ENCODE measurements around the gene CH25H. TPM values are rescaled to one million over a fixed set of nuclear protein-coding genes. Genes with fewer than 3 reads are reported as not detected.
"Not testable (repeated sequence)": the region's sequence is repeated elsewhere in the genome, so short reads cannot be mapped to it uniquely, and the experiment has no call there.

CH25H gene, protein sequence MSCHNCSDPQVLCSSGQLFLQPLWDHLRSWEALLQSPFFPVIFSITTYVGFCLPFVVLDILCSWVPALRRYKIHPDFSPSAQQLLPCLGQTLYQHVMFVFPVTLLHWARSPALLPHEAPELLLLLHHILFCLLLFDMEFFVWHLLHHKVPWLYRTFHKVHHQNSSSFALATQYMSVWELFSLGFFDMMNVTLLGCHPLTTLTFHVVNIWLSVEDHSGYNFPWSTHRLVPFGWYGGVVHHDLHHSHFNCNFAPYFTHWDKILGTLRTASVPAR
- 1 to 10 TPM in 1 of 2 donors, under 1 TPM in 1; 0.98 to 1.8 TPM for total RNA-seq

DNA sequence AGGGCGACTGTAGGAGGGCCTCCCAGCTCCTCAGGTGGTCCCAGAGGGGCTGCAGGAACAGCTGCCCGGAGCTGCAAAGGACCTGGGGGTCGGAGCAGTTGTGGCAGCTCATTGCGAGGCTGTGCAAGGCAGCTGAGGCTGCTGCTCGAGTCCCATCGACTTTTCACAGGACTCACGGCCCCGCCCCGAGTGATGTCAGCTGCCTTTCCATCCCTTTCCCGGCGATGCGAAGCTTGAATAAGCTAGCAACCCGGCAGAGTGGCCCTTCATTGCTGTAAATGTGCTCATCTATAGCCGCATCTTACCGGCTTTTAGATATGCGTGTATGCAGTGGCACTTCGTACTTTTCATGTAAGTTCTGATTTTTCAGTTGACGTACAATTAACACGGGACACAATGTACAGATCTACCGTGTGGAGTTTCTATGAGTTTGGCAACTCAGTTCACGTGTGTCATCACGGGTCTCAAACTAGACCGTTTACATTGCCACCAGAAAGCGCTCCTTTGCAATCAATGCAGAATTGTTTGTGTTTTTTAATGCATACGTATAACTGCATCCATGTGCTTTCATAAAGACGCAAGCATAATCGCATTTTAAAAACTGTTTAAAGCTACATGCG is at the start of gene CH25H:
Gene CH25H, minus strand, starts transcription at position 137 of the 620 bp plus-strand sequence. Its CDS starts 25 bp downstream, at position 112.
- TF ChIP-seq, protein P1, sequence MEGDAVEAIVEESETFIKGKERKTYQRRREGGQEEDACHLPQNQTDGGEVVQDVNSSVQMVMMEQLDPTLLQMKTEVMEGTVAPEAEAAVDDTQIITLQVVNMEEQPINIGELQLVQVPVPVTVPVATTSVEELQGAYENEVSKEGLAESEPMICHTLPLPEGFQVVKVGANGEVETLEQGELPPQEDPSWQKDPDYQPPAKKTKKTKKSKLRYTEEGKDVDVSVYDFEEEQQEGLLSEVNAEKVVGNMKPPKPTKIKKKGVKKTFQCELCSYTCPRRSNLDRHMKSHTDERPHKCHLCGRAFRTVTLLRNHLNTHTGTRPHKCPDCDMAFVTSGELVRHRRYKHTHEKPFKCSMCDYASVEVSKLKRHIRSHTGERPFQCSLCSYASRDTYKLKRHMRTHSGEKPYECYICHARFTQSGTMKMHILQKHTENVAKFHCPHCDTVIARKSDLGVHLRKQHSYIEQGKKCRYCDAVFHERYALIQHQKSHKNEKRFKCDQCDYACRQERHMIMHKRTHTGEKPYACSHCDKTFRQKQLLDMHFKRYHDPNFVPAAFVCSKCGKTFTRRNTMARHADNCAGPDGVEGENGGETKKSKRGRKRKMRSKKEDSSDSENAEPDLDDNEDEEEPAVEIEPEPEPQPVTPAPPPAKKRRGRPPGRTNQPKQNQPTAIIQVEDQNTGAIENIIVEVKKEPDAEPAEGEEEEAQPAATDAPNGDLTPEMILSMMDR (IDR thresholded peaks at IDR 0.05) = no peak
- Histone ChIP-seq H3K27me3 (no peaks in the 10 kb centered on the region), H3K4me1 (peaks cover 0 to 17% of the 10 kb centered on the region in 2 donors), H3K27ac (peak within 1 kb of the TSS; percentile 63 to 73), H3K9me3 (no peaks in the 10 kb centered on the region), H3K36me3 (no peaks in the 10 kb centered on the region), H3K4me3 (peak within 1 kb of the TSS; percentile 34 to 59)
- DNase-seq (ENCODE audit: low spot score) = peak; percentile 89

DNA sequence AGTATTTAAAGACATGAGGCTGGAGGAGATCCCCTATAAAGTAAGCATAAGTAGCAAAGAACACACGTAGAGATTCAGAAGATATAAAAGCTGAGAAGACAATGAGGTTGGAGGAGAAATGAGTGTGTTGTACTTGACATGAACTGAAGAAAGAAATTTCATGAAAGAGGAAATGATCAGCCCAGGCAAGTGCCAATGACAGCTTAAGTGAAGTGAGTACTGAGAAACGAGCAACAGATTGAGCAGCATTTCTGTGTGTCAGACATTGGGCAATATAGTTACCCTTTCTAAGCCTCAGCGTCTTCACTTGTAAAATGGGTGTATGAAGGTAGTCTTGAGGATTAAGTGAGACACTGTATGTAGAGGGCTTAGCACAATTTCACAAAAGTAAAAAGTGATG is 49.2 kb upstream of the CH25H start:
- Histone ChIP-seq H3K9me3 (no peaks in the 10 kb centered on the region), H3K27ac (no peak overlapping the region), H3K4me1 (peaks cover 0 to 8% of the 10 kb centered on the region in 2 donors), H3K27me3 (no peaks in the 10 kb centered on the region), H3K36me3 (no peaks in the 10 kb centered on the region), H3K4me3 (no peak overlapping the region)
- TF ChIP-seq, protein P1 (IDR thresholded peaks at IDR 0.05) = no peak
- DNase-seq (ENCODE audit: low spot score) = no peak

DNA sequence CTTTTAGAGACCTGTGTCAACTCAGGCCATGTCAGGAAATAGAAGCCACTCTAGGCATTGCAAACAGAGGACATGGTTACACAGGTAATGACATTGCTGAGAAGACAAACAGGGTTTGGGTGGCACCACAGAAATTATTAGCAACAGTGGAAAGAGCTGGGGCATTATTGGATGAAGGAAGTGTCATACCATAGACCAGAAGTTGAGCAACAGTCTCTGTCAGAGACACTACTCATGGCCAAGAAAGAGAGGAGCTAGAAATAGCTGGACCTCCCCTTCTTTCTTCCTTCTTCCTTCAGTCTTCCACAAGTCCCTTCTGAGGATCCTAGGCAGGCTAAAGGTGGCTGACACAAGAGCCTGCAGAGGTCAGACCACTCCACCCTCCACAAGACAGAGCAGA is 48.7 kb upstream of the CH25H start:
- H3K9me3 ChIP-seq = no peaks in the 10 kb centered on the region
- no peak overlapping the region for H3K4me3 ChIP-seq
- TF ChIP-seq, protein P1 (IDR thresholded peaks at IDR 0.05) = no peak
- H3K27me3 ChIP-seq = no peaks in the 10 kb centered on the region
- no peaks in the 10 kb centered on the region for H3K36me3 ChIP-seq
- H3K4me1 ChIP-seq = peaks cover 0 to 9% of the 10 kb centered on the region in 2 donors
- DNase-seq (ENCODE audit: low spot score) = no peak
- H3K27ac ChIP-seq = no peak overlapping the region

DNA sequence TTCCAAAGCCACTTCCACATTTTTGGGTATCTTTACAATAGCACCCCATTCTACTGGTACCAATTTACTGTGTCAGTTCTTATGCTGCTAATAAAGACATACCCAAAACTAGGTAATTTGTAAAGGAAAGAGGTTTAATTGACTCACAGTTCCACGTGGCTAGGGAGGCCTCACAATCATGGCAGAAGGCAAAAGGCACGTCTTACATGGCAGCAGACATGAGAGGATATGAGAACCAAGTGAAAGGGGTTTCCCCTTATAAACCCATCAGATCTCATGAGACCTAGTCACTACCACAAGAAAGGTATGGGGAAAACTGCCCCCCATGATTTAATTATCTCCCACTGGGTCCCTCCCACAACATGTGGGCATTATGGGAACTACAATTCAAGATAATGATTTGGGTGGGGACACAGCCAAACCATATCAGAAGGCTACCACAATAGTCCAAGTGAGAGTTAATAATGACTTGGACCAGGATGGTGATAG is 48.0 kb upstream of the CH25H start:
- not testable (repeated sequence) for H3K4me3 ChIP-seq; DNase-seq (ENCODE audit: low spot score); H3K27me3 ChIP-seq; H3K36me3 ChIP-seq; H3K27ac ChIP-seq; H3K9me3 ChIP-seq
- peaks cover 0 to 11% of the 10 kb centered on the region in 2 donors for H3K4me1 ChIP-seq

DNA sequence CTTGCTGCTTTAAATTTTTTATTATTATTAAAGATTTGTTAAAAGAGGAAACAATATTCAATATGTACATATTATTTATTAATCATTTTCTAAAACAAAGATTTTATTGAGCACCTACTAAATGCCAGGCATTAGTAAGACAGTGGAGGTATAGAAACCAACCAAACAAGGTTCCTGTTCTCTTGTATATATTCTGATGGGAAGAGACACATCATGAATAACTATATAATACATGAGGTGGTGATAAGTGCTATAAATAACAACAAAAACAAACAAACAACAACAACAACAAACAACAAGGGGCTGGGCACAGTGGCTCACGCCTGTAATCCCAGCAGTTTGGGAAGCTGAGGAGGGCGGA is 45.1 kb upstream of the CH25H start:
- H3K27ac ChIP-seq = peak overlapping the region; percentile 89
- H3K4me3 ChIP-seq = peak overlapping the region; percentile 97 to 98
- no peaks in the 10 kb centered on the region for H3K9me3 ChIP-seq
- peaks cover 0 to 12% of the 10 kb centered on the region in 2 donors for H3K4me1 ChIP-seq
- TF ChIP-seq, protein P1 (IDR thresholded peaks at IDR 0.05) = no peak
- no peaks in the 10 kb centered on the region for H3K36me3 ChIP-seq
- no peaks in the 10 kb centered on the region for H3K27me3 ChIP-seq
- no peak for DNase-seq (ENCODE audit: low spot score)

DNA sequence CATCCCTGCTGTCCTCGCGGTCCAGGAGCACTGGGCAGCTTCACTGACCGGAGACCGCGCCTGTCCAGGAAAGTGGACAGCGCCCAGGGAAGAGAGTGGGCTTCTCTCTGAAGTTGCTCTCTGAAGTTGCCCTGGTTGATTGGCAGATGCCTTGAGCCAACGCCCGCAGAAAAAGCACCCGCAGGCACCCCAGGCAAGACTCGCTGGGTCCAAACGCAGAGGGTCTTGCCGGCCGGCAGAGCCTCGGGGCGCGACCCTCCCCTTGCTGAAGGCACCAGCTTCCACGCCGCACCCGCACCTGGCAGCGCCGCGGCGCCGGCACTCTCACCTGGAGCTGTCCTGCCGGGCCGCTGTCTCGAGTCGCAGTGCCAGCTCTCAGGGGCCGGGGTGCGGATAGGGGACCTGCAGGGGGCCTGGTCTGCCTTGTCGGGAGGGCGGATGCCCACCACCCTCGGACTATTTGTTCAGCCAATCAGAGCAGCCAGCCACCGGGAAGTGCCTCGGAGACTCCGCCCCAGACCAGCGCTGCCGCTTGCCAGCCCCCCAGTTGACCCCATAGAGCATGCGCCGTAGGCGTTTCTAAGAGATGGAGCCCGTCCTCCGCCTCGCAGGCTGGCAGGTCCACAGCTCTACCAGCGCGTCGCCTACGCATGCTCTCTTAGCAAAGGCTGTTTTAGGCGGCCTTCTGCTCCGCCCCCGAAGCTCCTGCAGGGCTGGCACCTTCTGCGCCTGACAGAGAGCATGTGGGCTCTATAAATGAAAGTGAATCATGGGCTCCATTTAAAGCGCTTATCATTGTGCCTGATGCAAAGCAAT is 44.5 kb upstream of the CH25H start, which contains the start of gene LIPA:
Gene LIPA, minus strand, starts transcription at position 367 of the 816 bp plus-strand sequence. CDS start 4,127 bp downstream, outside the sequence.
- peaks cover 0 to 12% of the 10 kb centered on the region in 2 donors for H3K4me1 ChIP-seq
- H3K9me3 ChIP-seq = no peaks in the 10 kb centered on the region
- peak within 1 kb of the TSS; percentile 89 for H3K27ac ChIP-seq
- TF ChIP-seq, protein P1 (IDR thresholded peaks at IDR 0.05) = no peak
- no peaks in the 10 kb centered on the region for H3K36me3 ChIP-seq
- no peaks in the 10 kb centered on the region for H3K27me3 ChIP-seq
- peak within 1 kb of the TSS; percentile 97 to 98 for H3K4me3 ChIP-seq
- DNase-seq (ENCODE audit: low spot score) = peak; percentile 96

Measured in right atrium auricular region (tissue), 2 donors.